B cell (primary cell): ENCODE measurements around the gene REV1. TPM values are rescaled to one million over a fixed set of nuclear protein-coding genes. Genes with fewer than 3 reads are reported as not detected.

ENCODE experiments used
- ATAC-seq: fragments of 200-7000 bp; cut with Tn5 transposase; one replicate; pipeline ENCODE4 v1.10.0; 2021; ENCODE audit warnings: low read depth, mild to moderate bottlenecking, moderate number of reproducible peaks, moderate library complexity
- CTCF ChIA-PET: fragments of 350-600 bp; sonication (Branson Sonifier 250); formaldehyde crosslinking; loops from one replicate; lab custom pipeline; 2021; ENCODE audit warnings: antibody characterized with exemption, inconsistent platforms; lab: Charles Lee
- POLR2A ChIA-PET: fragments of 350-600 bp; sonication (Branson Sonifier 250); formaldehyde crosslinking; loops from one replicate; lab custom pipeline; 2021; ENCODE audit warnings: antibody characterized with exemption; lab: Charles Lee
- DNase-seq: peaks from one replicate; pipeline ENCODE4 v3.0.0; 2013
- H2AFZ ChIP-seq: 2 replicates; pipeline ENCODE4 v1.6.1; 2012; ENCODE audit warnings: mild to moderate bottlenecking, low read depth, low read length; ENCODE audit not compliant: insufficient read depth, poor library complexity, severe bottlenecking
- H3K27ac ChIP-seq, 2 donors: 1 replicate in 1 of 2; 2 replicates in 1 of 2; pipeline ENCODE4 v1.5.1; 2012 to 2013; ENCODE audit warnings: low read length in 2 of 2, mild to moderate bottlenecking in 2 of 2, moderate library complexity in 1 of 2
- H3K27me3 ChIP-seq, 4 experiments: fragments of 200-600 bp in 1 of 4; sonication (generic) in 1 of 4; replicated peaks in 1 of 4; 1 replicate in 2 of 4; 2 replicates in 2 of 4; pipeline versions ENCODE4 v1.6.1 to v1.7.0; 2013 to 2016; ENCODE audit warnings: low read length in 3 of 4, mild to moderate bottlenecking in 2 of 4, mixed read lengths in 1 of 4, moderate library complexity in 1 of 4; ENCODE audit not compliant: insufficient read depth in 4 of 4, control insufficient read depth in 3 of 4; ENCODE audit errors: control extremely low read depth in 1 of 4
- H3K36me3 ChIP-seq, 2 experiments: replicated peaks in 1 of 2; 1 replicate in 1 of 2; 2 replicates in 1 of 2; pipeline versions ENCODE4 v1.6.1 to v1.7.1; 2013; ENCODE audit warnings: low read length in 1 of 2; ENCODE audit not compliant: insufficient read depth in 2 of 2, control insufficient read depth in 1 of 2; ENCODE audit errors: control extremely low read depth in 1 of 2, extremely low read depth in 1 of 2
- H3K4me1 ChIP-seq, 2 donors: fragments of 200-600 bp in 1 of 2; sonication (generic) in 1 of 2; 1 replicate in 1 of 2; 2 replicates in 1 of 2; pipeline versions ENCODE4 v1.5.1 to v1.6.1; 2013 to 2017; ENCODE audit warnings: low read length in 2 of 2; ENCODE audit not compliant: control insufficient read depth in 2 of 2, insufficient read depth in 2 of 2
- H3K4me2 ChIP-seq: replicated peaks from 2 replicates; pipeline ENCODE3; 2012; ENCODE audit warnings: mild to moderate bottlenecking, low read depth, low read length; ENCODE audit not compliant: poor library complexity, severe bottlenecking
- H3K4me3 ChIP-seq, 5 experiments: fragments of 200-600 bp in 1 of 5; sonication (generic) in 1 of 5; 1 replicate in 3 of 5; 2 replicates in 2 of 5; pipeline versions ENCODE4 v1.5.1 to v1.7.0; 2011 to 2016; ENCODE audit warnings: low read length in 4 of 5, mild to moderate bottlenecking in 4 of 5, low read depth in 2 of 5, control low read depth in 1 of 5, moderate library complexity in 1 of 5; ENCODE audit not compliant: insufficient read depth in 1 of 5; ENCODE audit errors: control extremely low read depth in 1 of 5, extremely low read depth in 1 of 5
- H3K79me2 ChIP-seq: fragments of 200-600 bp; sonication (generic); one replicate; pipeline ENCODE4 v1.6.0; 2016; ENCODE audit warnings: low read length; ENCODE audit not compliant: control insufficient read depth, insufficient read depth
- H3K9ac ChIP-seq: fragments of 200-600 bp; sonication (generic); 2 replicates; pipeline ENCODE4 v1.6.1; 2017; ENCODE audit warnings: mild to moderate bottlenecking, low read length, moderate library complexity
- H3K9me3 ChIP-seq, 3 donors: one replicate each; pipeline versions ENCODE4 v1.6.1 to v1.7.1; 2013; ENCODE audit warnings: low read length in 2 of 3; ENCODE audit not compliant: control insufficient read depth in 2 of 3, insufficient read depth in 1 of 3; ENCODE audit errors: control extremely low read depth in 1 of 3
- H4K20me1 ChIP-seq: 2 replicates; pipeline ENCODE4 v1.6.0; 2012; ENCODE audit warnings: mild to moderate bottlenecking, low read length; ENCODE audit not compliant: insufficient read depth, control insufficient read depth, poor library complexity, severe bottlenecking
- H3K27ac Mint-ChIP-seq: one replicate; pipeline ENCODE4 v1.8.0; 2021; ENCODE audit warnings: mixed read lengths
- H3K27me3 Mint-ChIP-seq: one replicate; pipeline ENCODE4 v1.8.0; 2021; ENCODE audit warnings: mixed read lengths
- H3K4me1 Mint-ChIP-seq: one replicate; pipeline ENCODE4 v1.8.0; 2021; ENCODE audit warnings: mixed read lengths
- H3K4me3 Mint-ChIP-seq: one replicate; pipeline ENCODE4 v1.8.0; 2021; ENCODE audit warnings: mixed read lengths
- H3K9me3 Mint-ChIP-seq: one replicate; pipeline ENCODE4 v1.8.0; 2022; ENCODE audit warnings: mixed read lengths; ENCODE audit not compliant: insufficient read depth
- EZH2 ChIP-seq: IDR thresholded peaks from 2 replicates; pipeline ENCODE4 v1.6.1; 2012; ENCODE audit warnings: borderline replicate concordance, low read depth, mild to moderate bottlenecking, moderate library complexity, low read length; ENCODE audit not compliant: insufficient read depth, poor library complexity, severe bottlenecking
- WGBS: methylation state at CpG from one replicate; pipeline ENCODE4 v1.1.5; 2013; ENCODE audit warnings: missing lambda C conversion rate; ENCODE audit not compliant: insufficient coverage; 5-methylcytosine and 5-hydroxymethylcytosine counted together
- intact Hi-C: fragments of 100-400 bp; cut with micrococcal nuclease; formaldehyde crosslinking; loops from one replicate; pipeline ENCODE4 v1.10.0; 2022
- polyA plus RNA-seq: library from polyadenylated mRNA; depleted of rRNA; stranded (reverse); fragments of >200 nt; gene quantifications from 2 replicates; pipeline ENCODE4 v1.2.3, GENCODE V29; 2012
- total RNA-seq, 2 donors: library from RNA; stranded (reverse); fragments of 120-200 nt in 1 of 2; gene quantifications; 1 replicate in 1 of 2; 2 replicates in 1 of 2; pipeline versions ENCODE4 v1.2.3 to v1.2.4, GENCODE V29; 2013 to 2022
- TF ChIP-seq, protein P1 (sequence below): fragments of 200-600 bp; IDR thresholded peaks from one replicate; pipeline ENCODE4 v1.8.0; 2022; ENCODE audit warnings: antibody characterized with exemption, mild to moderate bottlenecking

Gene REV1
- total and polyA plus RNA-seq, 2 donors (not counting 1 experiment from before 2014, with no cell fraction given), result 25.4 to 70.5 TPM

DNA sequence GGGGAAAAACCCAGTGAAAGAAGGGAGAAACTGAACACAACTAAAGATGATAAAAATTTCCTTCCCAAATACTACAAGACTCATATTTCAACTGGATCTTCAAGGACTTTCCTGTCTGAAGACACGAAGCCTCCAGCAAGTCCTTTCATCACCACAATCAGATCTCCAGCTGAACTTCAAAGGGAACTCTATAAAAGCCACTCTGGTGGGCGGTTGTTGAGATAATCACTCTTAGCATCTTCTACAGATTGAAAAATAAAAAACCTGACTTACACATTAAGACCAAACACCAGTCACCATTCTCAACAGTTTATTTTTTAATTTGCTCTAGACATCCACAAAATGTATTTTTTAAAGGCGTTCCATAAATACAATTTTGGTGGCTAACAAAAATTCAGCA, 4.4 kb downstream of the REV1 start:
- Histone ChIP-seq H2AFZ (no peak overlapping the region), H3K9ac (no peak overlapping the region), H3K27me3 (no peaks in the 10 kb centered on the region), H3K79me2 (peaks cover 83% of the 10 kb centered on the region), H4K20me1 (peaks cover 26% of the 10 kb centered on the region), H3K9me3 (no peaks in the 10 kb centered on the region), H3K4me3 (no peak overlapping the region), H3K27ac (no peak overlapping the region), H3K4me2 (no peak overlapping the region), H3K36me3 (peaks cover 0 to 7% of the 10 kb centered on the region in 2 experiments), H3K4me1 (peaks cover 10 to 22% of the 10 kb centered on the region in 2 donors)
- CTCF ChIA-PET, result no interaction called here
- intact Hi-C loops, result no loop called here
- no peaks in the 10 kb centered on the region for H3K9me3 Mint-ChIP-seq
- DNase-seq (no peak), ATAC-seq (no peak)
- POLR2A ChIA-PET, result no interaction called here
- no peaks in the 10 kb centered on the region for H3K27me3 Mint-ChIP-seq
- H3K4me1 Mint-ChIP-seq, result peaks cover 45% of the 10 kb centered on the region
- 63% methylated on average over 2 of the region's 3 CpGs for WGBS
- no peak for TF ChIP-seq EZH2
- TF ChIP-seq, protein P1, sequence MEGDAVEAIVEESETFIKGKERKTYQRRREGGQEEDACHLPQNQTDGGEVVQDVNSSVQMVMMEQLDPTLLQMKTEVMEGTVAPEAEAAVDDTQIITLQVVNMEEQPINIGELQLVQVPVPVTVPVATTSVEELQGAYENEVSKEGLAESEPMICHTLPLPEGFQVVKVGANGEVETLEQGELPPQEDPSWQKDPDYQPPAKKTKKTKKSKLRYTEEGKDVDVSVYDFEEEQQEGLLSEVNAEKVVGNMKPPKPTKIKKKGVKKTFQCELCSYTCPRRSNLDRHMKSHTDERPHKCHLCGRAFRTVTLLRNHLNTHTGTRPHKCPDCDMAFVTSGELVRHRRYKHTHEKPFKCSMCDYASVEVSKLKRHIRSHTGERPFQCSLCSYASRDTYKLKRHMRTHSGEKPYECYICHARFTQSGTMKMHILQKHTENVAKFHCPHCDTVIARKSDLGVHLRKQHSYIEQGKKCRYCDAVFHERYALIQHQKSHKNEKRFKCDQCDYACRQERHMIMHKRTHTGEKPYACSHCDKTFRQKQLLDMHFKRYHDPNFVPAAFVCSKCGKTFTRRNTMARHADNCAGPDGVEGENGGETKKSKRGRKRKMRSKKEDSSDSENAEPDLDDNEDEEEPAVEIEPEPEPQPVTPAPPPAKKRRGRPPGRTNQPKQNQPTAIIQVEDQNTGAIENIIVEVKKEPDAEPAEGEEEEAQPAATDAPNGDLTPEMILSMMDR, result no peak
- no peak overlapping the region for H3K27ac Mint-ChIP-seq
- no peak overlapping the region for H3K4me3 Mint-ChIP-seq

DNA sequence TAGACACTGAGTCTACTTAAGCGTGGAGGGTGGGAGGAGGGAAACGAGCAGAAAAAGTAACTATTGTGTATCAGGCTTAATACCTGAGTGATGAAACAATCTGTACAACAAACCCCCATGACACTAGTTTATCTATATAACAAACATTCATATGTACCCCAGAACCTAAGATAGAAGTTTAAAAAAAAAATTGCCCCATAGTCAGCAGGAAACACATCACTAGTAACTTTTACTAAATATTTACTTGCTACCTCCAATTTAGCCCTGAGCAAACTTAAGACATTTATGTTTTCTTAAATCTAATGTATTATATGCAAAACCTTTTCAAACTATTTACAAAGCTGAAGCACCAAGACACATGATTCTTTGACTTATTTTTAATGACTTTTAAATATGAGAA, 5.6 kb downstream of the REV1 start:
- intact Hi-C loops, result no loop called here
- ChIA-PET POLR2A (no interaction called here), CTCF (no interaction called here)
- TF ChIP-seq EZH2, result no peak
- TF ChIP-seq, protein P1, result no peak
- no peak overlapping the region for H3K27ac ChIP-seq
- Mint-ChIP-seq H3K27me3 (no peaks in the 10 kb centered on the region), H3K9me3 (no peaks in the 10 kb centered on the region), H3K4me1 (peaks cover 51% of the 10 kb centered on the region), H3K4me3 (no peak overlapping the region), H3K27ac (no peak overlapping the region)
- H4K20me1 ChIP-seq, result peaks cover 37% of the 10 kb centered on the region
- H3K27me3 ChIP-seq, result no peaks in the 10 kb centered on the region
- H2AFZ ChIP-seq, result no peak overlapping the region
- WGBS, result no CpG with 5 or more reads among the region's 2 CpGs
- no peaks in the 10 kb centered on the region for H3K9me3 ChIP-seq
- ATAC-seq (no peak), DNase-seq (no peak)
- no peak overlapping the region for H3K4me3 ChIP-seq
- H3K79me2 ChIP-seq, result peaks cover 94% of the 10 kb centered on the region
- peaks cover 10 to 20% of the 10 kb centered on the region in 2 donors for H3K4me1 ChIP-seq
- H3K4me2 ChIP-seq, result no peak overlapping the region
- no peak overlapping the region for H3K9ac ChIP-seq
- peaks cover 0 to 7% of the 10 kb centered on the region in 2 experiments for H3K36me3 ChIP-seq
